LNCAP (cell line): ENCODE results near the gene SCEL.

ENCODE experiments used
- CTCF ChIP-seq: fragments of 450-650 bp; IDR thresholded peaks from 2 replicates; pipeline ENCODE4 v1.5.1; 2017; ENCODE audit warnings: mild to moderate bottlenecking

SCEL gene

DNA sequence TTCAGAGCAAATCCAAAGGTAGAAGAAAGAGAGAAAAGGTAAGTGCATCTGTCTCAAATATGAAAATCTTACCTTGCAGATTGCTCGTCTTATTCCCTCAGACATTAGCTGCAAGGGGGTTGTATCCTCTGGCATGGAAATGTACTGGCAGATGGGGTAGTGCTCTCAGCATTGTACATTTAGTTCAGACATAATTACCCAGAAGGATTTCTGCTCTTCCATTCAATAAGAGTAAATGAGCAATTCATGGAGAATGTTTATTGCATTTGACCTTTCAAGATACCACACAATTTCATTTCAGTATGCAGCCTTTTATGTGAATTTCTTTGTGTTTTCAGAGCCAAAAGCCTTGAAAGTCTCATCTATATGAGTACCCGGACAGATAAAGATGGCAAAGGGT is 63.8 kb downstream of the SCEL start:
- TF ChIP-seq CTCF = no peak

DNA sequence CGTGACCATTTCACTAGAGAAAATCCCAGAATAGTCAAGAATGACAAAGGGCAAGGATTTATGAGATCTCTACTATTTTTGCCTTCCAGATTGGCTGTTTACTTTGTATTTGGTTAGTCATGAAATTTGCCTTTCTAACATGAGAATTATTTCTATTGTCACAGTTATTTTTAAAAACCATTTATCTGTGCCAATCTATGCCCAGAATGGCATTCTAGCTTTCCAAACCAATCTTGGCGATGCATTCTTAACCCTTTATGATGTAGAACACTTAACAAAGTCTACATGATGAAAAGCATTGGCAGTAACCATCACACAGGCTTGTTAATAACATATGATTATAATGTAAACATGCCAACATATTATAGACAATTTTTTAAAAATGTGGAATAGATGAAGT is 65.2 kb downstream of the SCEL start:
- no peak for TF ChIP-seq CTCF

DNA sequence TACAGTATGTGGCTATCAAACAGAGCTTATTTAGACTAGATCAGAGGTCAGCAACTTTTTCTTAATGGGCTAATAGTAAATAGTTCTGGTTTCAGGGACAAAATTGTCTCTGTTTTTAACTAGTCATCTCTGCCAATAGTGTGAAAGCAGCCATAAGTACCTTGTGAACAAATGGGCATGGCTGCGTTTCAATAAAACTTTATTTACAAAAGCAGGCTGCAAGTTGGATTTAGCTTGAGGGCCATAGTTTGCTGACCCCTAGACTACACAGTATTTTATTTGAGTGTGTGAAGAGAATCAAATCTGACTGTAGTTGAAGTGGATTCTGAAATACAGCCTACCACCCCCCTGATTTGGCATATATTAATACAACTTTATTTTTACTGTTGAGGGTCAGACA is 75.6 kb downstream of the SCEL start:
- no peak for TF ChIP-seq CTCF

DNA sequence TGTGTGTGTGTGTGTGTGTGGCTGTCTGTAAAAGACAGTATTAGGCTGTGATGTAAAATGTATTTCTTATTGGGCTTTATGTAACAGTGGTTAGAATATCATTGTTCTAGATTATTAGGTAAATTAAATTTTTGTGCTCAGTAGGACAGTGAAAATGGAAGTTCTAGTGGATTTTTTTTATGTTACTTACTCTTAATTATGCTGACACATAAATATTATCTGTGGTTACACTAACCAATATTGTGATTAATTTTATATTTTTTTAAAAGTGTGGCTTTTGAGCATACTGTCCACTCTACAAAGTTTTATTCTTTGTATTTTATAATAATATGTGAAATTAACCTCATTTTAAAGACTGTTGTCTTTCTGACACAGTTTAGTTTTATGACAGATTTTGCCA is 80.5 kb downstream of the SCEL start:
- no peak for TF ChIP-seq CTCF

GRCh38 chr13:77619655-77620054 is 84.1 kb downstream of the SCEL start:
- TF ChIP-seq CTCF = no peak

GRCh38 chr13:77620138-77620537 is 84.6 kb downstream of the SCEL start:
- no peak for TF ChIP-seq CTCF

- no peak for TF ChIP-seq CTCF
Observed at GRCh38 chr13:77623806-77624205, 88.3 kb downstream of the SCEL start.

DNA sequence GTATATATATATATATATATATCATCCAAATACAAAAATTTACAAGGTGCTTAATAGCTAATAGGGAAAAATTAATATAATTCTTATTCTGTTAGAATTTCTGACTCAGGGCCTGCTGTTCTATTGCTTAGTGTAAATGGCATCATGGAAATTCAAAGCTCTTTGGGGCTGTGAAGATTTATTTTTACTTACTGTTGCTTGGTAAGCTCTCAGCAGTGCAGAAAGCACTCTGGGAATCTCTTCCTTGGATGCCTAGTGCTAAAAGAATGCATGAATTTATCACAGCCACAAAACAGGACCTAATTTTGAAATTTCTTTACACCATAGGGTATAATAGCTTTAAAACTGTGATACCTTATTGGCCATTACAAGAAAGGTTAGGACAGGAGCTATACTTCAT is 92.7 kb downstream of the SCEL start:
- no peak for TF ChIP-seq CTCF
